KOPT-K1 (cell line): ENCODE results near the gene ANKRD44.
A peak's percentile ranks its signal among the peaks of the same experiment; 100 is the strongest.
"Not testable (repeated sequence)": the region's sequence is repeated elsewhere in the genome, so short reads cannot be mapped to it uniquely, and the experiment has no call there.

Source experiments
- H3K27ac ChIP-seq: fragments of 200-600 bp; sonication (generic); 2 replicates; pipeline ENCODE4 v1.5.1; 2016; ENCODE audit warnings: antibody characterized with exemption, mild to moderate bottlenecking, low read depth, low read length; ENCODE audit not compliant: poor library complexity, severe bottlenecking
- H3K36me3 ChIP-seq: fragments of 200-600 bp; sonication (generic); 2 replicates; pipeline ENCODE4 v1.5.1; 2017; ENCODE audit warnings: antibody characterized with exemption, mild to moderate bottlenecking, low read length, moderate library complexity; ENCODE audit not compliant: insufficient read depth
- H3K9me3 ChIP-seq: fragments of 200-600 bp; sonication (generic); 2 replicates; pipeline ENCODE4 v1.5.1; 2017; ENCODE audit warnings: antibody characterized with exemption, low read length, mild to moderate bottlenecking; ENCODE audit not compliant: insufficient read depth, poor library complexity, severe bottlenecking

ANKRD44 gene

DNA sequence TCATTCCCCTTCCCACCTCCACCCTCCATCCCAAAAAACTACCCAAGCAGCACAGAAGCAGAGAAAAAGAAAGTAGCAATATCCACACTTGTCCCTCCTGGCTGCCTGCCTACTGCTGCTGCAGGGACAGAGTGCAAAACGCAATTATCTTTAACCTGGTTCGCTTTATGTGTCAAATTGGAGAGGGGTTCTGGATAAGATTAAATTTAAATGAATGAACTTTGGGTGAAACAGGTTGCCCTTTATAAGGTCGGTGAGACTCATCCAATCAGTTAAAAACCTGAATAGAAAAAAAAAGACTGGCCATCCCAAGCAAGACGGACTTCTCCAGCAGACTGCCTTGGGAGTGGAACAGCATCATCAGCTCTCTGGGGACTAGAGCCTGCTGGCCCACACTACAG lies 62.6 kb downstream of the ANKRD44 start:
- no peaks in the 10 kb centered on the region for H3K9me3 ChIP-seq
- no peak overlapping the region for H3K27ac ChIP-seq
- H3K36me3 ChIP-seq: no peaks in the 10 kb centered on the region

DNA sequence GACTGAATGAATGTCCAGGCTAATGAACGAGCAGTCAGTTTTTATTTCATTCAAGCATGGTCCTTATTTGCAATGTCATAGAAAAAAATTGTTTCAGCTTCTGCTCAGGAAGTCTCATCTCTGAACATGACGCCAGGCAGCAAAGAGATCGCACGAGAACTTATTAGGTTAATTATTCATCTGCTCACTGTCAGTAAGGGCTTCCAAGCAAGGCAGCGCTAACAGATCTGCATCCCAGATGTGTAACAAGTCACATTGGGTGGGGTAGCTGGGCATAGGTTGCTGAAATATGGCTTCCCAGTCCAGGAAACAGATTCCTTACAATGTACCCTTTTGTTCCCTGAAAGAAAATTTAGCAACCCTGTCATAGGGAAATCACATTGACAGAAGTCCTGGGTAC lies 63.5 kb downstream of the ANKRD44 start:
- no peaks in the 10 kb centered on the region for H3K36me3 ChIP-seq
- H3K27ac ChIP-seq: no peak overlapping the region
- H3K9me3 ChIP-seq: no peaks in the 10 kb centered on the region

- Histone ChIP-seq H3K27ac (no peak overlapping the region), H3K9me3 (no peaks in the 10 kb centered on the region), H3K36me3 (no peaks in the 10 kb centered on the region)
Measured at GRCh38 chr2:197245829-197246804, 64.5 kb downstream of the ANKRD44 start.

DNA sequence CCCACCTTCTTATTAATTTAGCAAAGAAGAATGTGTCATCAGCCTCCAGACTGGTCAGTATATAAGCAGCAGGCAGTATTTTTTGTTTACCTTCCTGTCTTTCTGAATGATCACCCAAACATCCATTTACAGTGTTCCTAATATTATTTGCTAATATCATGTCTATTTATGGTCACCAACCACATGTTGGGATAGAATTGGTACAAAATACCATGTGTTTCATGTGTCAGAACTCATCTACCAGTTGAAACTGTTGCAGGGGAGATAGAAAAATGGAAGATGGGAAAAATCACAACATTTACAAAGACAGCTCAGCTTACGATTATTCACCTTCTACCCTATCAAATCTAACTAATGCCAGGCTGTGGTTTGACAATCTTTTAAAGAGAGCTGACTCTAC lies 66.2 kb downstream of the ANKRD44 start:
- no peaks in the 10 kb centered on the region for H3K9me3 ChIP-seq
- H3K36me3 ChIP-seq: no peaks in the 10 kb centered on the region
- H3K27ac ChIP-seq: no peak overlapping the region

- H3K36me3 ChIP-seq: no peaks in the 10 kb centered on the region
- H3K27ac ChIP-seq: no peak overlapping the region
- H3K9me3 ChIP-seq: no peaks in the 10 kb centered on the region
Measured at GRCh38 chr2:197242719-197243118, 67.9 kb downstream of the ANKRD44 start.

DNA sequence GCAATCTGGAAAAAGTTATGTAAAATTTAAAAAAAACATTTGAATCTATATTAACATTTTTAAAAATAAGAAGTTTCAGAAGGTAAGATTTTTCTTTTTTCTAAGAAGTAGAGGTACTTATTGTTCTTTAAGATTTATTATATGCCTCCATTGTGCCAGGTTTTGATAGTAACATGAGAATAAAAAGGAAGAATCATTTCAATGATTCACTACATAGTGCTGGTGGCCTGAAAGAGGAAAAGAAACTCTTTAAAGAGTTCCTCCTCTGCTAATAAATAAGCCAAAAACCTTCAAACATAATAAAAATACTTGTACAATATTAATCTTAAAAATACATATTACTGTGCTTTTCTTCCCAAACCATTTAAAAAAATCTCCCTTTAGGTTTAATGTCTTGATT lies 69.0 kb downstream of the ANKRD44 start:
- Histone ChIP-seq H3K36me3 (no peaks in the 10 kb centered on the region), H3K9me3 (no peaks in the 10 kb centered on the region), H3K27ac (no peak overlapping the region)

DNA sequence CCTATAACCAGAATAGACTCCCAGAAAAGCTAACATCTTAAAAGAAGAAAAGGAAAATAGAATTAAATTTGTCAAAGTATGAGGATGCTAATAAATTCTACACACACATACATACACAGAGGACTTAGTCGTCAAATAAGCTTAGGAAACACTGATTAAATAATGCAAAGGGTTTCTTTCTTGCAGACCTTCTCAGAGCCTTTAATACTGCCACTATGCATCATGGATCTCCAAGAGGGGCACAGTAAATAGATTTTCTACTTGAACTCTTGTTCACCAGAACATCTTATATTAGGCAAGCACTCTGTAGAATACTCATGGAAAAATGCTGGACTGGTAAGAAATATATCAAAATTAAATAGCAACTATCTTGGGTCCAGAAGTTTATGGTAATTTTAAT lies 69.4 kb downstream of the ANKRD44 start:
- no peaks in the 10 kb centered on the region for H3K9me3 ChIP-seq
- peak overlapping the region; percentile 73 for H3K27ac ChIP-seq
- H3K36me3 ChIP-seq: no peaks in the 10 kb centered on the region

- no peaks in the 10 kb centered on the region for H3K9me3 ChIP-seq
- no peaks in the 10 kb centered on the region for H3K36me3 ChIP-seq
- peak overlapping the region; percentile 73 for H3K27ac ChIP-seq
Measured at GRCh38 chr2:197240421-197241041, 70.0 kb downstream of the ANKRD44 start.

- H3K27ac ChIP-seq: peak overlapping the region; percentile 73
- H3K36me3 ChIP-seq, H3K9me3 ChIP-seq: not testable (repeated sequence)
Measured at GRCh38 chr2:197240018-197240417, 70.6 kb downstream of the ANKRD44 start.

- Histone ChIP-seq H3K27ac (peak overlapping the region; percentile 73), H3K9me3 (no peaks in the 10 kb centered on the region), H3K36me3 (no peaks in the 10 kb centered on the region)
Measured at GRCh38 chr2:197239434-197239833, 71.1 kb downstream of the ANKRD44 start.

- Histone ChIP-seq H3K36me3 (no peaks in the 10 kb centered on the region), H3K9me3 (no peaks in the 10 kb centered on the region), H3K27ac (no peak overlapping the region)
Measured at GRCh38 chr2:197238043-197238365, 72.6 kb downstream of the ANKRD44 start.

GRCh38 chr2:197237291-197238042 lies 73.1 kb downstream of the ANKRD44 start:
- no peaks in the 10 kb centered on the region for H3K9me3 ChIP-seq
- H3K36me3 ChIP-seq: no peaks in the 10 kb centered on the region
- no peak overlapping the region for H3K27ac ChIP-seq

DNA sequence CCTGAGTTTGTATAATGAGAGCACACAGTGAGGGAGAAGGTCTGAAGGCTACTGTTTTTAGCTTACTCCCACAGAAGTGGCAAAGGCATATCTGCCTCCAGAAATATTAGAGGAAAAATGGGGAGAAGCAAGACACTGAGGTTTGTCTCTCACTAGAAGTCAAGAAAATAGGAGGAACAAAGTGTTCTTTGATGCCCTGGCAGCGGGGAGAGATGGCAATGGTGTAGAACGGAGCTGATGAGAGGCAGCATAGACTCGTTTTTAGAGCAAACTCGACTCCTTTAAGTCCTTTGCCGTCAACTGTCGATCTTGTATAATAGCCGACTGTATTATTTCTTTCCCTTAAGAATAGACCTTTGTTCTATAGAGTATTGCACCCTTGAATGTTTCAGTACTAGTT lies 73.8 kb downstream of the ANKRD44 start:
- Histone ChIP-seq H3K9me3 (no peaks in the 10 kb centered on the region), H3K27ac (no peak overlapping the region), H3K36me3 (no peaks in the 10 kb centered on the region)

DNA sequence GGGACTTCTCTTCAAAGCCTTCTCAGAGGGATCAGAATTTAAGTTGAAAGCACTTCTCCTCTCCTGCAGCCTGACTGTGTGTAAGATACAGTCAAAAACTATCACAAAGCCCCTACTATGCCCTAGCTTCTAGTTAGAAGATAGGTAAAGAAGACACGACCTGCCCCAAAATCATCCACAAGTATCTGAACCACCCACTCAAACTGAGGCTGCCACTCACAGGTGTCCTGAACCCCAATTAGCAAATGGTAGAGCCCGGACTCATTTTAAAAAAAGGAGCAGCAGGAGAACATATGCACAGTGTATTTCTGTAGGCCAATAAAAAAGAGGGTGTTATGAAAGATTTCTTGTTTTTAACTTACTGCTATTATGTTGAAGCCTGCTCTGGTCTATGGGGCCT lies 74.4 kb downstream of the ANKRD44 start:
- no peaks in the 10 kb centered on the region for H3K9me3 ChIP-seq
- no peaks in the 10 kb centered on the region for H3K36me3 ChIP-seq
- H3K27ac ChIP-seq: no peak overlapping the region

DNA sequence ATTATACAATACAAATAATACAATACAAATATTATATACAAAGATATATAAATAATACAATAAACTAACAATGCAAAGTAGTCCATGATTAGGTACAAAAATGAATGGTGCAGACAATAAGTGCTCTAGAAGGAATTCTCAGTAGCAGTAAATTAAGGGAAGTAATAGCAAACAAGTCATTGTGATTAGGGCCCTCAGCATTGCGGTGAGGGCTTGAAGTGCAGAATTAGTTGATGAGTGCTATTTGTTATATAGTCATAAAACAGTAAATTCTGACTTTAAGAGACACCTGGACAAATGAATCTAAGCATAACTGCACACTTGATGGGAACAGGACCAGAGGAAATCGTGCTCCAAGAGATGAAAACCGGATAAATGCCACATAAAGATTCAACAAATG lies 74.9 kb downstream of the ANKRD44 start:
- Histone ChIP-seq H3K27ac (no peak overlapping the region), H3K9me3 (no peaks in the 10 kb centered on the region)

More for the DNA sequence above, 74.9 kb downstream of the ANKRD44 start:
- no peaks in the 10 kb centered on the region for H3K36me3 ChIP-seq
